ENCODE results near the gene FARS2. TPM values are rescaled to one million over a fixed set of nuclear protein-coding genes. Genes with fewer than 3 reads are reported as not detected.

The FARS2 gene
- total RNA-seq, 2 experiments from 2014 or later, result 13.8 to 14.3 TPM

GRCh38 chr6:5813625-5814027 is 552.3 kb downstream of the FARS2 start:
- intact Hi-C loops (cut with micrococcal nuclease; ENCODE audit: unreplicated experiment), result no loop called here
- Histone ChIP-seq H3K9me2 (ENCODE audit: insufficient read depth, low read length) (no peaks in the 10 kb centered on the region), H3K9me3 (ENCODE audit: low read length) (no peaks in the 10 kb centered on the region), H3K4me1 (ENCODE audit: insufficient read depth, low read length, poor library complexity, severe bottlenecking) (no peaks in the 10 kb centered on the region), H3K4me3 (ENCODE audit: low read depth, low read length, poor library complexity, severe bottlenecking) (no peak overlapping the region), H3K27ac (ENCODE audit: low read depth, low read length, poor library complexity, severe bottlenecking) (no peak overlapping the region), H2AFZ (ENCODE audit: low read length) (no peak overlapping the region), H3K36me3 (ENCODE audit: insufficient read depth, low read length) (no peaks in the 10 kb centered on the region), H4K20me1 (ENCODE audit: insufficient read depth, low read length) (no peaks in the 10 kb centered on the region), H3K79me2 (ENCODE audit: insufficient read depth, low read depth, low read length) (no peaks in the 10 kb centered on the region), H3K4me2 (ENCODE audit: low read length) (no peak overlapping the region)
- POLR2A ChIA-PET, result no interaction called here
- TF ChIP-seq, protein P1, sequence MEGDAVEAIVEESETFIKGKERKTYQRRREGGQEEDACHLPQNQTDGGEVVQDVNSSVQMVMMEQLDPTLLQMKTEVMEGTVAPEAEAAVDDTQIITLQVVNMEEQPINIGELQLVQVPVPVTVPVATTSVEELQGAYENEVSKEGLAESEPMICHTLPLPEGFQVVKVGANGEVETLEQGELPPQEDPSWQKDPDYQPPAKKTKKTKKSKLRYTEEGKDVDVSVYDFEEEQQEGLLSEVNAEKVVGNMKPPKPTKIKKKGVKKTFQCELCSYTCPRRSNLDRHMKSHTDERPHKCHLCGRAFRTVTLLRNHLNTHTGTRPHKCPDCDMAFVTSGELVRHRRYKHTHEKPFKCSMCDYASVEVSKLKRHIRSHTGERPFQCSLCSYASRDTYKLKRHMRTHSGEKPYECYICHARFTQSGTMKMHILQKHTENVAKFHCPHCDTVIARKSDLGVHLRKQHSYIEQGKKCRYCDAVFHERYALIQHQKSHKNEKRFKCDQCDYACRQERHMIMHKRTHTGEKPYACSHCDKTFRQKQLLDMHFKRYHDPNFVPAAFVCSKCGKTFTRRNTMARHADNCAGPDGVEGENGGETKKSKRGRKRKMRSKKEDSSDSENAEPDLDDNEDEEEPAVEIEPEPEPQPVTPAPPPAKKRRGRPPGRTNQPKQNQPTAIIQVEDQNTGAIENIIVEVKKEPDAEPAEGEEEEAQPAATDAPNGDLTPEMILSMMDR (conservative IDR thresholded peaks at IDR 0.05; ENCODE audit: low read length), result no peak
- no peak for DNase-seq (ENCODE audit: low spot score)
- CTCF ChIA-PET (ENCODE audit: unreplicated experiment), result no interaction called here
- no TSS peak for BruUV-seq (replicated peaks)

DNA sequence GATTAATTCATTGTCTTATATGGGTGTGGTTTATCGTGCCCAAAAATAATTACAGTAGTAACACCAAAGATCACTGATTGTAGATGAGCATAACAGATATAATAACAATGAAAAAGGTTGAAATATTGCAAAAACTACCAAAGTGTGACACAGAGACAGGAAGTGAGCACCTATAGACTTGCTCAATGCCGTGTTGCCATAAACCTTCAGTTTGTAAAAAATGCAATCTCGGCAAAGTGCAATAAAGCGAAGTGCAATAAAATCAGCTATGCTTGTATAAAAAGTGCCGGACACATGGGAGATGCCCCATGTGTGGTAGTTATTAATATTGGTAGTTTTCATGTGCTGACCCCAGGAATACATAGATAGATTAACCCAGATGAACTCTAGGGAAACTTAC is 552.8 kb downstream of the FARS2 start:
- CTCF ChIA-PET (ENCODE audit: unreplicated experiment), result no interaction called here
- POLR2A ChIA-PET, result no interaction called here
- H3K4me2 ChIP-seq (ENCODE audit: low read length), result no peak overlapping the region
- H3K9me3 ChIP-seq (ENCODE audit: low read length), result no peaks in the 10 kb centered on the region
- H3K79me2 ChIP-seq (ENCODE audit: insufficient read depth, low read depth, low read length), result no peaks in the 10 kb centered on the region
- intact Hi-C loops (cut with micrococcal nuclease; ENCODE audit: unreplicated experiment), result no loop called here
- no peak overlapping the region for H3K27ac ChIP-seq (ENCODE audit: low read depth, low read length, poor library complexity, severe bottlenecking)
- no peak overlapping the region for H2AFZ ChIP-seq (ENCODE audit: low read length)
- no peaks in the 10 kb centered on the region for H4K20me1 ChIP-seq (ENCODE audit: insufficient read depth, low read length)
- no peaks in the 10 kb centered on the region for H3K36me3 ChIP-seq (ENCODE audit: insufficient read depth, low read length)
- H3K9me2 ChIP-seq (ENCODE audit: insufficient read depth, low read length), result no peaks in the 10 kb centered on the region
- H3K4me3 ChIP-seq (ENCODE audit: low read depth, low read length, poor library complexity, severe bottlenecking), result no peak overlapping the region
- no peak for TF ChIP-seq EZH2phosphoT487 (IDR thresholded peaks at IDR 0.05; ENCODE audit: borderline replicate concordance, low read depth, low read length)
- TF ChIP-seq, protein P1 (conservative IDR thresholded peaks at IDR 0.05; ENCODE audit: low read length), result no peak
- no TSS peak for BruUV-seq (replicated peaks)
- H3K4me1 ChIP-seq (ENCODE audit: insufficient read depth, low read length, poor library complexity, severe bottlenecking), result no peaks in the 10 kb centered on the region
- no peak for DNase-seq (ENCODE audit: low spot score)

GRCh38 chr6:5814901-5815300 is 553.6 kb downstream of the FARS2 start:
- H3K4me1 ChIP-seq (ENCODE audit: insufficient read depth, low read length, poor library complexity, severe bottlenecking), result no peaks in the 10 kb centered on the region
- no peak overlapping the region for H3K4me3 ChIP-seq (ENCODE audit: low read depth, low read length, poor library complexity, severe bottlenecking)
- DNase-seq (ENCODE audit: low spot score), result no peak
- POLR2A ChIA-PET, result no interaction called here
- no peak overlapping the region for H2AFZ ChIP-seq (ENCODE audit: low read length)
- no peaks in the 10 kb centered on the region for H3K79me2 ChIP-seq (ENCODE audit: insufficient read depth, low read depth, low read length)
- TF ChIP-seq EZH2phosphoT487 (IDR thresholded peaks at IDR 0.05; ENCODE audit: borderline replicate concordance, low read depth, low read length), result no peak
- TF ChIP-seq, protein P1 (conservative IDR thresholded peaks at IDR 0.05; ENCODE audit: low read length), result no peak
- CTCF ChIA-PET (ENCODE audit: unreplicated experiment), result no interaction called here
- H3K27ac ChIP-seq (ENCODE audit: low read depth, low read length, poor library complexity, severe bottlenecking), result no peak overlapping the region
- no peak overlapping the region for H3K4me2 ChIP-seq (ENCODE audit: low read length)
- no peaks in the 10 kb centered on the region for H3K36me3 ChIP-seq (ENCODE audit: insufficient read depth, low read length)
- H3K9me3 ChIP-seq (ENCODE audit: low read length), result no peaks in the 10 kb centered on the region
- intact Hi-C loops (cut with micrococcal nuclease; ENCODE audit: unreplicated experiment), result no loop called here
- H4K20me1 ChIP-seq (ENCODE audit: insufficient read depth, low read length), result no peaks in the 10 kb centered on the region
- H3K9me2 ChIP-seq (ENCODE audit: insufficient read depth, low read length), result no peaks in the 10 kb centered on the region
- BruUV-seq (replicated peaks), result no TSS peak
